ENCODE results near the gene CRADD.

DNA sequence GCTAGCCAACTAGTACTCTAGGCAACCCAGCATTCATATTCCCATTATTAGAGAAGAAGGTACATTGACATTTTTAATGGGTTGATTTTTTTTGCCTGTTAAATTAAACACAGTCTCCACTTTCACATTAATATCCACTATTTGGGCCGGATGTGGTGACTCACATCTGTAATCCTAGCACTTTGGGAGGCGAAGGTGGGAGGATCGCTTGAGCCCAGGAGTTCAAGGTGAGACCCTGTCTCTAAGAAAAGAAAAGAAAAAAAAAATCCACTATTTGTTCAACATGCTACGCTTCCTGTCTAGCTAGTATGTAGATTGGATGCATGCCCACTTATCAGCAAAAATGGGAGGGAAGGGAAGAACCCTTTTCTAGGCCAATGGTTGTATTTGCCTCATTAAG is 7.1 kb upstream of the CRADD start:
- TF ChIP-seq POLR2AphosphoS5 (IDR thresholded peaks at IDR 0.05; ENCODE audit: borderline replicate concordance, low read depth, low read length) (no peak), EZH2 (IDR thresholded peaks at IDR 0.05) (no peak)
